Measurements from ENCODE around the gene RPS6KA5.
A peak's percentile ranks its signal among the peaks of the same experiment; 100 is the strongest.
"Not testable (repeated sequence)": the region's sequence is repeated elsewhere in the genome, so short reads cannot be mapped to it uniquely, and the experiment has no call there.

RPS6KA5 gene

DNA sequence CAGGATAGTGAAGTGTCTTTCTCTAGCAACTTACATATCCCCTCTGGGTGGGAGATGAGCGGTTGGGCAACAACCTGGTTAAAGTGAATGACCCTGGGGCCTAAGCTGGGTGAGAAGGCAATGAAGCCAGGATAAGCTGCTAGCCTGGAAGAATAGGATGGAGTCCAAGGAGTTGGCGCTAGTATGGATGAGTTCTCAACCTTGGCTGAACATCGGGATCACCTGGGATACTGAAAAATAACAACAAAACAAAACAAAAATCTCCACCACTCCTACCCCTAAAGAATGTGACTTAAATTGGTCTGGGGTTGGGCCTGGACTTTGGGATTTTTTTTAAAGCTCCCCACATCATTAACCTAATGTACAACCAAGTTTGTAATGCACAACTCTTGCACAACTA lies 4.8 kb upstream of the RPS6KA5 start:
- no peak for DNase-seq

DNA sequence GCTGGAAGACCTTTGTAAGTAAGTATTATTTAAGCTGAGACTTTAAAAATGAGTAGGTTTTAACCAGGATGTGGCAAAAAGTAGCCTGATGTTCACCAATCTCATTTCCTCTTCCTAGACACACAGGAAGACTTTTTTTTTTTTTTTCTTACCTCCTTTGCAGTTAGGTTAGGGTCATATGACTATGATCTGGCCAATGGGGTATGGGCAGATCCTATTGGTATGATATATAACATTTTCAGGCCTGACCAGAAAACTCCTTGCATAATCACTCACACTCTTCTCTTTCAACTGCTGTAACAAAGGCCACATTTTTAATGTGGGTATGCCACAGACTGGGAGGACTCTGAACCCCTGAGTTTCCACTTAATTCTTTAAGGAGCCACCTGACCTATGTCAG lies 2.7 kb upstream of the RPS6KA5 start:
- DNase-seq: no peak

DNA sequence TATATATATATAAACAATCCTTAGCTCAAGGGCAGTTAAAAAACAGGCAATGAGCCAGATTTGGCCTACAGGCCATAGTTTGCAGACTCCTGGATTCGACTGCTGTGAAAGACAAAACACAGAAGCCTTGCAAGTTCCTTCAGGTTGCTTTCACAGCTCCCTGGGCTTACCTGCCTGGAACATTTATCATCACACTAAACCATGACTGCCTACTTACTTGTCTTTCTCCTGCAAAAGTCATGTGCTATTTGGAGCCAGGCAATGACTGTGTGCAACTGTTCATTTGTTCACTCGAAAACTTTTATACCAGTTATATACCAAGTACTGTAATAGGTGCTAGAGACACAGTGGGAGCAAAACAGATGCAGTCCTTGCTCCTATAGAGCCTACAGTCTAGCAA lies 2.2 kb upstream of the RPS6KA5 start:
- no peak for DNase-seq

GRCh38 chr14:91061056-91061887 lies 831 bp upstream of the RPS6KA5 start:
- DNase-seq: no peak

DNA sequence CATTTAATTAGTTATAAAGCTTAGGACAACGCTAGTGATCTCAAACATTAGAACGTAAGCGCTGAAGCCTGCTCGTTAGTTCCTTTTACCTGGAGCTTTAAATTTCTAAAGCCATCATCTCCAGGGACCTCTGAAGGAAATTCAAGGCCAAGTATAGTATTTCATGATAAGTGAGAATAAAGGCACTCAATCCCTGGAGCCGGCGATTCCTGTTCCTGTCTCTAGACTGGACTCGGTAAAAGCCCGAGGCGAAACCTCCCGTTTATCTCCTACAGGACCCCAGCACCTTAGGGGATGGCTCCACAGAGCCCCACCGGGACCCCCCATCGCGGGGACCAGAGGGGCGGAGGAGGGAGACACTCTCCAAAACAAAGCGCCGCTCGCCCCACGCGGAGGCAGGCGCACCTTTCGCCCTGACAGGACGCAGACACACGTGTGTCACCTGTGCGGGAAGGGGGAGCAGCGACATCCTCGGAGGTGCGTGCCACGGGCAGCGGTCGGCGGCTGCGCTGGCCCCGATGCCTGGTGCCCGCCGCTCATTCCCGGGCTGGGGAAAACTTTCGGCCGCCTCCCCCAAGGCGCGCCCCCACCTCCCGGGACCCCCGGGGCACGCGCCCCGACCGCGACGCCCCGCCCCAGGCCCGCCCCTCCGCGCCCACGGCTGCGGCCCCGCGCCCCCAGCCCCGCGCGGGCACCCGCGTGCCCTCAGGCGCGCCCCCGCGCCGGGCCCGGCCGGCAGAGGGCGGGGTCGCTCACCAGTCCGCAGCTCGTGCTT lies 678 bp downstream of the RPS6KA5 start:
- peak; percentile 65 for DNase-seq

- DNase-seq: no peak
Measured at GRCh38 chr14:91058042-91058581, 2.3 kb downstream of the RPS6KA5 start.

DNA sequence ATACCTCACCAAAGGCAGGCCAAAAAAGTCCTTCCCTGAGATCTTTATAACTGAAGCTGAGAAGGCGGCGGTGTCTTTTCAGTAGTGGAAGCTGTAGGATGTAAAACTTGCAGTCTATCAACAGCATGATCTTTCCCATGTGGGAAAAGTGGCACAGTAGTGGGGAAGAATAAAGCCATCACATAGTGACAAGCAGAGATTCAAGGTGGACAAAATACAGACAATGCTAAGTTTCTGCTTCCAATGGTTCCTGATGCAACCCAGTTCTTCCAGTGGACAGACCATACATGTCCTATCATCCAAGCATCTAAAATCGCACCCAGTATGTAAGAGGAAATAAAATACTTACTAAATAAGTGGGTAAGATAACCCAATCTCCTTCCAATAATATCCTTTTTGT lies 4.1 kb downstream of the RPS6KA5 start:
- DNase-seq: no peak

GRCh38 chr14:91055016-91055415 lies 5.4 kb downstream of the RPS6KA5 start:
- DNase-seq: no peak

- DNase-seq: no peak
Measured at GRCh38 chr14:91048676-91049075, 11.8 kb downstream of the RPS6KA5 start.

- no peak for DNase-seq
Measured at GRCh38 chr14:91048265-91048664, 12.2 kb downstream of the RPS6KA5 start.

DNA sequence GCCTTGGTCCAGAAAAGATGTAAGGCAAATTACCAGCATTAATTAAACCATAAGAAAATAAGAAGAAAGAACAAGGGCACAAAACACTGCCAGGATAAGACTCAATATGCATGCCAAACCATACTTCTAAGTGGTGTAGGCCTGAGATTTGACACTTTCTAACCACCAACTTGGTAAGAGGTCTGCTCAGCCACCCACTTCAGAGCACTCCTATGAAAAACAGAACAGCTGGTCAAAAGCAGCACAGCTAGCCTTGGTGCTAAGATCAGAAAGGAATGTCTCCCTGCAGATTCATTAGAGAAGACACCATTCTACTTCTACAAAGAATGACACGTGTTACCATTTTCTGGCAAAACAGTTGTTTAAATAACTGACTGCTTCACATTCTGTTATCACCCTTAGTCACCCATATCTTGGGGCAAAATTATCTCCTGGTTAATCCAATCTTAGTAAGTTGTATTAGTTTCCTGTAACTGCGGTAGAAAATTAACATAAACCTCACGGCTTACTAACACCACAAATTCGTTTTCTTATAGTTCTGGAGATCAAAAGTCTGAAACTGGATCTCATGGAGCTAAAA lies 13.2 kb downstream of the RPS6KA5 start:
- DNase-seq: peak; percentile 67

DNA sequence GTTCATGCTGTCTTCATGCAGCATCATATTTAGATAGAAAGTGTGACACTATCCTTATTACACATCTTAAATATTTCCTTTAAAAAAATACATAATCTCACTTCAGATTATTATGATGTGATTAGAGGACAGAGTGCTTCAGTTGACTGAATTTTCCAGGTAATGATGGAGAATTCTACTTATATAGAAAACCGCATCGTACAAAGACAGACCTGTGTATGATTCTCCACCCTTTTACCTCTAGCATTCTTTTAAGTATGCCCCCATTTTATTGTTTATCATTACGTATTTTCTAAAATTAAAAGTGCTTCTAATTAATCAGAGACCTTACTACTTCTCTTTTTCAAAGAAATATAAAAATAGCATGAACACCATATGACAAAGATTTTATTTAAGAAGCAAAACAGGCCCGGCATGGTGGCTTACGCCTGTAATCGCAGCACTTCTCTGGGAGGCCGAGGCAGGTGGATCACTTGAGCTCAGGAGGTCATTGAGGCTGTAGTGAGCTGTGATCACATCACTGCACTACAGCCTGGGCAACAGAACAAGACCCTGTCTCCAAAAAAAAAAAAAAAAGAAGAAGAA lies 13.9 kb downstream of the RPS6KA5 start:
- DNase-seq: no peak

- peak; percentile 64 for DNase-seq
Measured at GRCh38 chr14:91041450-91041849, 19.0 kb downstream of the RPS6KA5 start.

DNA sequence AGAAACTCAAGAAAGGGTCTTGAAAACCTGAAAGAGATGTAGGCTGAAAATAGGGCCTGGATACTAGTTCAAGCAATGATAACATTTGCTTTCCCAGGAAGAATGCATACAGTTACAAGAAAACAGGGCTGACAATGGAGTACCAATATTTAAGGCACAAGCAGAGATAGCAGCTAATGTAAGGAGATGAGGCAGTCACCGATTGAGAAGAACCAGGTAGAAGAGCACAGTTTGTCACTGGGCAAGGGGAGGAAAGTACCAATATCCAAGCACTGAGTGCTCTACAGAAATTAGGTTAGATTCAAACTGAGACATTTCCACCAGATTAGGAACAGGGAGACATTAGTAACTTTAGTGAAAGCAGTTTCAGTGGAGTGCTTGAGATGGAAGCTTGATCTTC lies 19.9 kb downstream of the RPS6KA5 start:
- DNase-seq: no peak

- DNase-seq: no peak
Measured at GRCh38 chr14:91038439-91038838, 22.0 kb downstream of the RPS6KA5 start.

DNA sequence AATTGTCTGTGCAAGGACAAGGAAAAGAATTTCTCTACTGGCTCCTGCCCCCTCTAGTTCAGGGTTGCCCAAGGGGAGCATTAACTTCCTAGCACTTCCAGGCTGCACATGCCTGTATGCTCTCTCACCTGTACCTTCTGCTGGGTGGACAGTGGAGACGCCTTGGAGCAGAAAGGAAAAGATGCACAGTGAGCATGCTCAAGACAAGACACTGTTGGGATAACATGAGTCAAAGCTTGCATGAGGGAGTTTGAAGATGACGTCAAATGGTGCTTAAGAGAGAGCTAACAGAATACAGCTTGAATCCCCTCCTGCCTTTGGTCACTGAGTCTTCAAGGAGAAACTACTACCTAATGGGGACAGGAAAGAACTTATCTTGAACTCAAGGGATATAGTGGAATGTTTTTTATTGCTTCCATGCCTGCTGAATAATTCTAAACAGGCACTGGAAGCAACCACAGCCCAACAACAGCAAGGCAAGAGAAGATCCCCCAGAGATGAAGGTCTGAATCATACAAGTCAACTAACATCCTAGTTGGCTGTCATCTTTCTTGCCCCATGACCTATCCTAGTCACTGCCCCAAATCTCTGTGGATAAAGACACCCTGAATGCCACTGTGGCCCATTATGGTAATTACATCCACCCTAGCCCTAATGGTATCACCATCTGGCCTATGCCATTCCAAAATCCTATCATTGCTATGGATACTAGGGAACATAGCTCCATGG lies 23.5 kb downstream of the RPS6KA5 start:
- DNase-seq: no peak

GRCh38 chr14:91035855-91036254 lies 24.6 kb downstream of the RPS6KA5 start:
- no peak for DNase-seq

GRCh38 chr14:91034379-91034778 lies 26.1 kb downstream of the RPS6KA5 start:
- DNase-seq: not testable (repeated sequence)

DNA sequence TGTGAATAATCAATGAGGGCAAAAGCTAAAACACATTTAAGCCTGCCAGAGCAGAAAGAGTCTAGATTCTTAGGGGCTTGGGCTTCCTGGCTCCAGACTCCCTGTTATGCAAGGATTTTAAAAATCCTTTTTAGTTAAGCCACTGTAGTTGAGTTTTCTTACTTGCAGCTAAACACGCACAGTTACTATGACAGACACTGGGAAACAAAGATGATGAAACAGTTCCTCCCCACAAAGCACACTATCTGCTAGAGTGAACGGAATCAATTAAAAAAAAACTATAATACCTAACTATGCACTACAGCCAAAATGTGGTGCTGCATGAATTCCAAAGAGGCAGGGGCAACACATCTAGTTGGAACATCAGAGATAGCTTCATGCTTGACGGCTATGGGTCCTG lies 28.2 kb downstream of the RPS6KA5 start:
- DNase-seq: no peak

- no peak for DNase-seq
Measured at GRCh38 chr14:91031666-91032065, 28.8 kb downstream of the RPS6KA5 start.

DNA sequence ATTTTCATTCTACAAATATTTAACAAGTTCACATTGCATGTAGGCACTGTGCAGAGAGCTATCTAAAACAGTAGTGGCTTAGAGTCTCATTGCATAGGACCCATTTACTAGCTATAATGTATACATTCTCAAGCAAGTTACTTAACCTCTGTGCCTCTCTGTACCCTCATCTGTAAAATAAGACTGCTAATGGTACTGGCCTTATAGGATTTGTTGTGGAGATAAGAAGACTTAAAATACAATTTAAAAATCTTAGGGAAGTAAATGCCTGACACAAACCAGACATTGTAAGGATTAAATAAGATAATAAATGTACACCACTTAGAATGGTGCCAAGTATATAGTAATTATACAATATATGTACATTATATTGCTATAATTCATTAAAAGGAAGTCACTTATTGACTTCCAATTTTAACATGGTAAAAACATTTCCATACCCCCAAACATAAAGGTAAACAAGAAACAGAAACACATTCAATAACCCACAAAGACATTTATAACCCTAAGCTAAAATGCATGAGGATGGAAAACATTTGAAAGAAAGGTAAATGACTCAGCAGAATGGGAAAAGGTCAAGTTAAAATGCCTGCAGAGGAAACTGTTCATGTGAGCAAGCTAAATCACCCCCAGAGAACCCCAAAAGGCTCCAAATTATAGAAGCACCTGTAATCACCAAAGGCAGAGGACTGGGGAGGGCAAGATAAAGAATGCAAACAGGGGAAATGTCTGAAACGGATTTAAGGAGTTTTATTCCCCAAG lies 30.8 kb downstream of the RPS6KA5 start:
- DNase-seq: no peak

DNA sequence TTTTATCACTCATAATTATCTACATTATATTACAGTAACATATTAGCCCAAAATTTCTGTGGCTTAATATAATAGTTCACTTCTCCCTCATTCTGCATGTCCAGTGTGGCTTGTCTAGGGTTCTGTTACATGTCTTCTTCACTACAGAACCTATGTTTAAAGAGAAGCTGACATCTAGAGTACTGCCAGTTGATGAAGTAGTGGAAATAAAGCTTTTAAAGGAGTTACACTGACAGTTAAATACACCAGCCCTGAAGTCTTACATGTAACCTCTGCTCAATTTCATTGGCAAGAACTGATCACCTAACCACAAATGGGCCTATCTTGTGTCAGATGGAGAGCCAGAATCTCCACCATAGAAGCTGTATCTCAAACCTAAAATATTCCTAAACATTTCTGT lies 32.9 kb downstream of the RPS6KA5 start:
- no peak for DNase-seq
